NB4 (cell line): ENCODE measurements around the gene CDC25C.
"Not testable (repeated sequence)": the region's sequence is repeated elsewhere in the genome, so short reads cannot be mapped to it uniquely, and the experiment has no call there.

Source experiments
- DNase-seq: peaks from one replicate; pipeline ENCODE4 v3.0.0; 2010; ENCODE audit warnings: low read depth
- H3K4me3 ChIP-seq: one replicate; pipeline ENCODE4 v1.5.1; 2011; ENCODE audit warnings: mild to moderate bottlenecking, low read depth, low read length, moderate library complexity
- MYC ChIP-seq: IDR thresholded peaks from 2 replicates; pipeline ENCODE4 v1.6.1; 2011; ENCODE audit warnings: low read depth, low read length
- POLR2A ChIP-seq: IDR thresholded peaks from 2 replicates; pipeline ENCODE4 v1.6.1; 2011; ENCODE audit warnings: mild to moderate bottlenecking; ENCODE audit not compliant: insufficient read length; ENCODE audit errors: extremely low read depth
- TF ChIP-seq, protein P1 (sequence below): IDR thresholded peaks from one replicate; pipeline ENCODE4 v1.5.1; 2012; ENCODE audit warnings: low read depth, low read length
- TF ChIP-seq, protein P2 (sequence below): IDR thresholded peaks from 2 replicates; pipeline ENCODE4 v1.6.1; 2011; ENCODE audit warnings: low read depth, low read length

CDC25C gene

DNA sequence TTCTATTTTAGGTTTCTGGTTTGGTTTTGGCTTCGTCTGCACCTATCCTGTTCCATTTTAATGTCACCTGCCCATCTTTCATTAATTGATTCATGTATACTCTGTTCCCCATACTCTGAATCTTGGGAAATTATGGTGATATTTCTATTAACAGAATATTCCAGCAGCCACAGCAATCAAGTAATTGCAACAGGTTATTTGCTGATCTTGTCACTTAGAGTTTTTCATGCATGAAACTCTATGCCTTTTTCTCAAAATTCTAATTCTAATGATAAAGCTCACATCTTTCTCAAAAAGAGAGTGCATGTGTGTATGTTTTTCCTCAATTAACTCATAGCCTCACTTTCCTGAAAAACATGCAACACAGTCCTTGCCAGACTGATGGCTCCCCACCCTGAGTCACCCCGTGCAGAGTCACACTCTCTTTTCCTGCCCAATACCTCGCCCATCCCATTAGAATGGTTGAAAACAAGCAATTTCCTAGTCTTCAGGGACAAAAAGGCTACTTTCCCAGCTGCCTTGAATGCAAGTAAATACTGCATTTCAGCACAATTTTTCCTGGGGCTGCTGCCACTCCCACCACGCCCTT is 72.8 kb downstream of the CDC25C start:
- no peak overlapping the region for H3K4me3 ChIP-seq
- no peak for TF ChIP-seq POLR2A
- TF ChIP-seq, protein P1, sequence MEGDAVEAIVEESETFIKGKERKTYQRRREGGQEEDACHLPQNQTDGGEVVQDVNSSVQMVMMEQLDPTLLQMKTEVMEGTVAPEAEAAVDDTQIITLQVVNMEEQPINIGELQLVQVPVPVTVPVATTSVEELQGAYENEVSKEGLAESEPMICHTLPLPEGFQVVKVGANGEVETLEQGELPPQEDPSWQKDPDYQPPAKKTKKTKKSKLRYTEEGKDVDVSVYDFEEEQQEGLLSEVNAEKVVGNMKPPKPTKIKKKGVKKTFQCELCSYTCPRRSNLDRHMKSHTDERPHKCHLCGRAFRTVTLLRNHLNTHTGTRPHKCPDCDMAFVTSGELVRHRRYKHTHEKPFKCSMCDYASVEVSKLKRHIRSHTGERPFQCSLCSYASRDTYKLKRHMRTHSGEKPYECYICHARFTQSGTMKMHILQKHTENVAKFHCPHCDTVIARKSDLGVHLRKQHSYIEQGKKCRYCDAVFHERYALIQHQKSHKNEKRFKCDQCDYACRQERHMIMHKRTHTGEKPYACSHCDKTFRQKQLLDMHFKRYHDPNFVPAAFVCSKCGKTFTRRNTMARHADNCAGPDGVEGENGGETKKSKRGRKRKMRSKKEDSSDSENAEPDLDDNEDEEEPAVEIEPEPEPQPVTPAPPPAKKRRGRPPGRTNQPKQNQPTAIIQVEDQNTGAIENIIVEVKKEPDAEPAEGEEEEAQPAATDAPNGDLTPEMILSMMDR: no peak
- no peak for TF ChIP-seq MYC
- TF ChIP-seq, protein P2, sequence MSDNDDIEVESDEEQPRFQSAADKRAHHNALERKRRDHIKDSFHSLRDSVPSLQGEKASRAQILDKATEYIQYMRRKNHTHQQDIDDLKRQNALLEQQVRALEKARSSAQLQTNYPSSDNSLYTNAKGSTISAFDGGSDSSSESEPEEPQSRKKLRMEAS: no peak
- DNase-seq: no peak

DNA sequence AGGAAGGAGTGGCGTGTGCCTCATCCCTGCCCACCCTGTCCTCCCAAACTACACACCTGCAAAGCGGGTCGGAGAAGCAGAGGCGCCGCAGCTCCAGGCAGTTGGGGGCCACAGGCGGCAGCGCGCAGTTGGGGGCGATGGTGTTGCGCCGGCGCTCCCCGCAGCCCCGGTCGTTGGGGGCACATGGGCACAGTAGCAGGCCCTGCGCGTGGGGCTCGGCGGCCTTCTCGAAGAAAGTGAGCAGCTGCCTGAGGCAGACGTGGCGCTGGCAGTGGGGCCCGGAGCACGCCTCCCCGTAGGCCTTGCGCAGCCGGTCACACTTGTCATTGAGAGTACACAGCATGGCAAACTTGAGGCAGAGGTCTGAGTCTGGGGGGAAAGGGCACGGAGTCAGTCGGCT is 74.0 kb downstream of the CDC25C start:
- no peak for DNase-seq
- TF ChIP-seq MYC (no peak), POLR2A (no peak)
- TF ChIP-seq, protein P1: no peak
- H3K4me3 ChIP-seq: no peak overlapping the region

DNA sequence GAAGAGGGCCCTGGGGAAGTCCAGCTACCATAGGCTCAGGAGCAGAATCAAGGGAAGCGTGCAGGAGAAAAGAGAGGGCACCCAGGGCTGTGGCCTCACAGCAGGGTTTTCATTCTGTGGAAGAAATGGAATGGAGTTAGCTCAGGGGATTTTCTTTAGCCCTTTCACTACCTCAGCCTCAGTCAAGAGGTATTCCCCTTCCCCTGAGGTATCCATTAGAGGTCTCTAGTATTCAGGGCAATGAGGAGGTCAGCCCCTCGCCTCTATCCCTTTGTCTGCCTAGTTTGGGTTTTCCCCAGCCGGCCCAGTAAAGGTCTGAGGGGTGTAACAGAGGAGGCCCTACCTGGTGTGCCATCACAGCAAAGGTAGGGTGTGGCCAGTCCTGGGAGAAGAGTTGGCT is 78.7 kb downstream of the CDC25C start:
- TF ChIP-seq, protein P2: no peak
- TF ChIP-seq POLR2A: no peak
- TF ChIP-seq, protein P1: no peak
- TF ChIP-seq MYC: no peak
- no peak for DNase-seq
- no peak overlapping the region for H3K4me3 ChIP-seq

DNA sequence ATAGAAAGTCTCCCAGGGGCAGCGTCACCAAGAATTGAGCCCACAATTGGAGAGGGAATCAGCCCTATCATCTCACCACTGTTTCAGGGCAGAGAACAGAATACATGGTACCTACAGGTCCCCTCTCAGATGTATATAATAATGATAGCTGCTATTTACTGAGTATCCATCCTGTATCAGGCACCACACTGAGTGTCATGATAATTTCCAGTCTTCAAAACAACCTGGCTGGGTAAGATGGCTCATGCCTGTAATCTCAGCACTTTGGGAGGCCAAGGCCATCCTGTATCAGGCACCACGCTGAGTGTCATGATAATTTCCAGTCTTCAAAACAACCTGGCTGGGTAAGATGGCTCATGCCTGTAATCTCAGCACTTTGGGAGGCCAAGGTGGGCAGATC is 83.8 kb downstream of the CDC25C start:
- not testable (repeated sequence) for DNase-seq, H3K4me3 ChIP-seq

DNA sequence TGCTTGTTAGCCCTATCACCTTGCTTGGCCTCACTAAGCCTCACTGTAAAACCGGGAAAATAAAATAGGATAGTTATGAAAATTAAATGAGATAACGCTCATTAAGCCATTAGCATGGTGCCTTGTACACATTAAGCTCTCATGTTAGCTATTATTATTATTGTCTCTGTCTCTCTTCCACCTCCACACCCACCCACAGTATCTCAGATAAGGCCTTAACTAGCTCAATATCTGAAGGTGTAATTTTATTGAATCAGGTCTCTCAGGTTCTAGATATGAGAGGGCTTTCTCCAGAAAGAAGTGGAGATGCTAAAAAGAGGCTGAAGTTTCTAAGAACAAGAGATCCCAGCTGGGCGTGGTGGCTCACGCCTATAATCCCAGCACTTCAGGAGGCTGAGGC is 84.8 kb downstream of the CDC25C start:
- no peak overlapping the region for H3K4me3 ChIP-seq
- no peak for DNase-seq

DNA sequence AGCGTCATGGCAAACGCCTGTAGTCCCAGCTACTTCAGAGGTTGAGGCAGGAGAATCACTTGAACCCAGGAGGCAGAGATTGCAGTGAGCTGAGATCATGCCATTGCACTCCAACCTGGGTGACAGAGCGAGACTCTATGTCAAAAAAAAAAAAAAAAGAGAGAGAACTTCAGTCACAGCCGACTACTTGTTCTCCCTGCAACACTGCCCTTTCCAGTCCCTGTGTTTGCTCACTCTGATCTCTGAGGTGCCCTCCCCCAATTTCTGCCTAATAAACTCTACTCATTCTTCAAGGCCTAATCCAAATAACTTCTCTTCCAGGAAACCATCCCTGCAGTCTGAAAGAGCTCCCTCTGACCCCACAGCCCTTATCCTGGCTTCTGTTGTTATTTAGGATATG is 85.3 kb downstream of the CDC25C start:
- no peak overlapping the region for H3K4me3 ChIP-seq
- TF ChIP-seq MYC (no peak), POLR2A (no peak)
- TF ChIP-seq, protein P1: no peak
- TF ChIP-seq, protein P2: no peak
- no peak for DNase-seq

More for the DNA sequence above, 84.8 kb downstream of the CDC25C start:
- no peak for TF ChIP-seq POLR2A
- TF ChIP-seq, protein P2: no peak

DNA sequence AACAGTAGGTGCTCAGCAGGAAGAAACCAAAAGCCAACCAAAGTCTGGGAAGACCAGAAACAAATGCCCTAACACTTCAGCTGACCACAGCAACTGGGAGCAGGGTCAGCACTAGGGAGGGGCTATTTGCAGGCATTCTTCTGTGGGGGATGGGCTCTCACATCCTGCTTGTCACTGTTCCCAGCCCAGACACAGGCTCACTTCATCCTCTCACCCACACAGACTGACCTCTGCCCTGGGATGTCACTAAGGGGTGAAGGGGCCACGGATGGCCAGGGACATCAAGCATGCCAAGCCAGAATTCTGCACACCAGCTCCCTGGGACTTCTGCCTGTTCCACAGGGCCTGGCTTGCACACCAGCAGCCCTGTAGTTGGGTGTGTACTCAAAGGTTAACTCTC is 85.9 kb downstream of the CDC25C start:
- TF ChIP-seq, protein P1: no peak
- TF ChIP-seq MYC (no peak), POLR2A (no peak)
- TF ChIP-seq, protein P2: no peak
- no peak overlapping the region for H3K4me3 ChIP-seq
- DNase-seq: no peak
